Stimulated activated CD8-positive, alpha-beta memory T cell treated with anti-CD3 and anti-CD28 coated beads, Interleukin-12 subunit alpha, Interleukin-12 subunit beta, amount 100 ng/mL, for 4 hours (primary cell): Measurements from ENCODE around the gene HDAC11.

Experiments used
- DNase-seq: peaks from one replicate; pipeline ENCODE4 v3.0.0-alpha.2; 2020; ENCODE audit warnings: low read depth

The HDAC11 gene

DNA sequence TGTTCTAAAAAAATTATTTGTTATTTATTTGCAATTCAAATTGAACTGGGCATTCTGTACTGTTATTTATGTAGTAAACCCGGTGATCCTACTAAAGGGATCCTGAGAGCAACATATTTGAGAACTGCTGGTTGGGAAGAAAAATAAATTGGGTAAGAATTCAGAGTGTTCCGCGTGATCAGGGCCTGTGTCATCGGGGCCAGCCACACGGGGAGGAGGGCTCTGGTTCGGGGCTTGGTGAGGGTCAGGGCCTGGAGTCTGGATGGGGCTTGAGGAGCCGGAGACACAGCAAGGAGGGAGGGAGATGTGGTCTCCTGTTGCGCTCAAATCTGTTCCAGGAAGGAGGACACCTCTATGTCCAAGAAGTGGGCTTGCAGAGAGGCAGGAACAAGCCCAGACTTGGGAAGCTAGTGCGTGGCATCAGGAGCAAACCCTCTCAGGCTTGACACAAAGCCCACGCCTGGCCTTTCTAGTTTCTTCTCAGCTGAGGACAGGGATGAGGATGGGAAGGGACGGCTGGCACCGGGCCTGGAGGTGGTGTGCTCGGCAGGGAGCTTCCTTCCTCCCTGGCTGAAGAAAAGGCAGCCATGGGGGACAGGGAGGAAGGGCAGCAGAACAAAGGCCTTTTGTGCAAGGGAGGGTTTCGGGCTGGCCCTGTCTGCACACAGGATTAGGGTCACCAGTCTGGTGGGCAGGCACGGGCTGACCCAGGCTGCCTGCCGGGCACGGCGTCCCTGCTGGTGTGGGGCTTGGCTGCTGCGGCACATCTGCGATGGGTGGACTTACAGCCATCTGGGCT, 45.9 kb downstream of the HDAC11 start:
- DNase-seq: no peak

- no peak for DNase-seq
These were observed 46.5 kb downstream of the HDAC11 start for GRCh38 chr3:13526626-13526949.

DNA sequence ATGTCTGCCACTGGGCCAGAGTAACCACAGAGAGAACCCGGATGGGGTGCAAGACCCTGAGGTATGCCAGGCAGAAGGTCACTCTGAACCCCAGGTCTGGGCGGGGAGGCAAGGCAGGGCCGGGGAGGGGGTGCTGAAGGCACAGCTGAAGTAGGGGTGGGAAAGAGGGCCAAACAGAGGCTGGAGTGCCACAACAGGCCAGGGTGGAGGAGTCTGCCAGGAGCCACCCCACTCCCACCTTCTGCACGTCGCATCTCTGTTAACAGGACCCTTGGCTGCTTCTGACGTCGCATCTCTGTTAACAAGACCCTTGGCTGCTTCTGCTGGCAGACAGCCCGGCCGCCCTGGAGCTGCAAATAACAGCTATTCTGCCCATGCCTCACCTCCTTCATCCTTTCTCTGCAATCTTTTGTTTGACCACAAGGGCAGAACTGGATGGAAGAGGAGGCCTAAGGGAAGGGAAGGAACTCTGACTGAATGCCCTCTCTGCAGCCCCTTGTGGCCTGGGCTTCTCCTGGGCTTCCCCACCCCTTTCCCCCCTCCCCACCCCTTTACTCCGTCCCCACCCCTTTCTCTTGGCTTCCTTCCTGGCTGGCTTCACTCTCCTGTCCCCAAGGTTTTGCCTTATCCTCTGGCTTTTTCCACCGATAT, 48.2 kb downstream of the HDAC11 start:
- no peak for DNase-seq

GRCh38 chr3:13529196-13530112, 49.3 kb downstream of the HDAC11 start:
- no peak for DNase-seq

DNA sequence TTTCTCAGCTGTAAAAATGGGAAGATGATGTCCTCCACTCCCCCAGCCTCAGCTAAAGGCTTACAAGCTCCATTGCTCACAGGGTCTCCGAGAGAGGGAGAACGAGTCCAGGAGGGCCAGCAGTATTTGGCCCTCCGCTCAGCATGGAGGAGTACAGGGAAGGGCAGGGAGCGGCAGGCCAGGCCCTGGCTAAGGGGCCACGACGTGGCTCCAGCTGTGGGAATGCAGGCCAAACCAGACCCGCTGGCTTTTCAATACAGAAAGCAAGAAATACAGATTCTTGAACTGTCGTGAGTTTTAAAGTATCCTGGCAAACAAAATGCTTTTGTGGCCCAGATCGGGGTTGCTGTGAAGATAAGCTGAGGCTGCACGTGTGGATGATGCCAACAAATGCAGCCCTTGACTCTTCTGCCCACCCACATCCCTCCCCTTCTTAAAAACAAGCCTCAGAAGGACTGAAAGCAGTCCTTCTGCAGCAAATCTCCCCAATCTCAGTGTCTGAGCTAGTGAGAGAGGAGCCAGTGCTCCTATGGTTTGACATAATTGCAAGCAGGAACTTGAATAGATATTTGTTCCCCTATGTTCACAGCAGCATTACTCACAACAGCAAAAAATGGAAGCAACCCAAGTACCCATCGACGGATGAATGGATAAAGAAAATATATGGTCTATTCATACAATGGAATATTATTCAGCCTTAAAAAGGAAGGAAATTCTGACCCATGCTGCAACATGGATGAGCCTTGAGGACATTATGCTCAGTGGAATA, 50.3 kb downstream of the HDAC11 start:
- no peak for DNase-seq

GRCh38 chr3:13532085-13532484, 52.0 kb downstream of the HDAC11 start:
- no peak for DNase-seq

- DNase-seq: no peak
These were observed 52.5 kb downstream of the HDAC11 start for GRCh38 chr3:13532631-13533030.

DNA sequence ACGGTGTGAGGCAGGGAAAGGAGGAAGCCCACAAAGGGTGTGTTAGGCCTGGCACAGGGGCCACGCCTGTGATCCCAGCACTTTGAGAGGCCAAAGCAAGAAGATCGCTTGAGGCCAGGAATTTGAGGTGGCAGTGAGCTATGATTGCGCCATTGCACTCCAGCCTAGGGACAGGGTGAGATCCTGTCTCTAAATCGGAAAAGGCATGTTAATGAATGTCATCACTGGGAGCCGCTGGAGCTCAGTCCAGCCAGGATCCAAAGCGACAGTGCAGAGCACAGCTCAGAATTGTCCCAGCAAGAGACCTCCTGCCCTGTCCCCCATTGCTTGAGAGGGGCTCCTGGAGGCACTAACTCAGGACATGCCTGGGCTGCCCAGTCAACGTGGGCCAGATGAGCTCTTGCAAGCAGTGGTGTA, 53.8 kb downstream of the HDAC11 start:
- no peak for DNase-seq

DNA sequence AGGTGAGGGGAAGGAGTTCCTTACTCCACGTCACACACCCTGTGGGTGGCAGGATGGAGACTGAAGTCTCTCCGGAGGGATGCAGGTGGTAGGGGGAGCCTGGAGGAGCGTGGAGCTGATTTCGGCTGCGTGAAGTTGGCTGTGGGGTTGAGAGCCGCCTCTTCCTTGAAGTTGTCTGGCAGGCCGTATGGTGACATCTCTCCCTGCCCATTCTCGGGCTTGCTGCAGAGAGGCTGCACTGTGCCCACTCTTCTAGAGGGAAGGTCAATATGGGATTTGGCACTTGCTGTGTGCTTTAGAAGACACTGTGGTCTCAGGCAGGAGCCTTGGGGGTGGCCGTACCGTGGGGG, 55.4 kb downstream of the HDAC11 start:
- DNase-seq: no peak

DNA sequence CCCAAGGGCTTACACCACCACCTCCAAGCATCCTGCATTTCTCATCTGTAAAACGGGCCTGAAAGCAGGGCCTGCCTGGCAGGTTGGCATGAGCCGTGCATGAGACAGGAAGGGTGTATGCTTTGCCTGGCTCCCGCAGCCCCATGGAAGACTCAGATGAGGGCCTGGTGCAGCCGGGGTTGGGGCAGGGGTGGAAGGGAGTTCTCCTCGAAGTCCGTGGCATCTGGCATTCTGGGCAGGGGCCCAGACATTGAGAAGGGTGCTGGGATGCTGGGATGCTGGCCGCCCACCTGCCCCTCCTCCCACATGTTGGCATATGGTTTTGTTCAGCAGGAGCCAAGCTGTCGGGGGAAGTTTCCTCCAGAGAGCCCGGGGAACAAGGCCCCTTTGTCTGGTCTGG, 55.8 kb downstream of the HDAC11 start:
- no peak for DNase-seq

DNA sequence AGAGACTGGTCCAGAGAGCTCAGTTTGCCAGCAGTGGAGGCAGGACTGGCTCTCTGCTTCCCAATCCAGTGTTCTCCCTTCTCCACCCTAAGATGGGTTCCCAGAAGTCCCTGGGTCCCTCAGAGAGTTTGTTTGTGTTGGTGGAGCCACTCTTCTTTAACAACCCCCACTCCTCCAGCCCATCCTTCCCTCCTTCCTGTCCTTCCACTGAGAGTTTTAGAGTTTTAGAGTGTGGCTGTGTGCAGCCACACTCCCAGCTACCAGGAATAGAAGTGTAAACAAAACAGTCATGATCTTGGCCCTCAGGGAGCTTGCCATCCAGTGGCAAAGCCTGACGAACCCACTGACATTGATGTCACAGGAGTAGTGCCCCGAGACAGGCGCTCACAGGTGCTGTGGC, 56.3 kb downstream of the HDAC11 start:
- DNase-seq: no peak

- DNase-seq: no peak
These were observed 56.7 kb downstream of the HDAC11 start for GRCh38 chr3:13536832-13537231.

DNA sequence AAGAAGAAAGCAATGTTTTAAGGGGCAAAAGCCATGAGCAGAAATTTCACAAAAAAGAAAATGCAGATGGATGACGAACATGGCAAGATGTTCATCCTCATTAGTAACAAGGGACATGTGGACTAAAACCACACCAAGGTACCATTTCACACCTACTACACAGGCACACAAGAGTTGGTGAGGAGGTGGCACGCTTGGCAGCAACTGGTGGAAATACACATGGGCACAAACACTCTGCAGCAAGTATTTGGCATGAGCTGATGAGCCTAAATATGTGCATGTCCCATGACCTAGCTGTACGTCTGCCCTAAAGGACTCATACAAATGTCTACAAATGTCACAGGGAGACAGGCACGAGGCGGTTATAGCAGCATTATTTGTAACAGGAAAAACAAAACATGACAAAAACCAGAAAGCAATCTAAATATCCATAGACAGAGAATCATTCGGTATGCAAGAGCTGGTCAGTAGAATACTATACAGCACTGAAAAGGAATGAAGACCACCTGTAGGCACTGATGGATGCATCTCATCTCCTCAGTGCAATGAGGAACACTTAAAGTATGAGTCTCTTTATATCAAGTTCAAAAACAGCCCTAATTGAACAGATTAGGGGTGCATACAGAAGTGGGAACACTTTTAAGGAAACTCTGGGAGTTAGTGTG, 57.3 kb downstream of the HDAC11 start:
- no peak for DNase-seq

DNA sequence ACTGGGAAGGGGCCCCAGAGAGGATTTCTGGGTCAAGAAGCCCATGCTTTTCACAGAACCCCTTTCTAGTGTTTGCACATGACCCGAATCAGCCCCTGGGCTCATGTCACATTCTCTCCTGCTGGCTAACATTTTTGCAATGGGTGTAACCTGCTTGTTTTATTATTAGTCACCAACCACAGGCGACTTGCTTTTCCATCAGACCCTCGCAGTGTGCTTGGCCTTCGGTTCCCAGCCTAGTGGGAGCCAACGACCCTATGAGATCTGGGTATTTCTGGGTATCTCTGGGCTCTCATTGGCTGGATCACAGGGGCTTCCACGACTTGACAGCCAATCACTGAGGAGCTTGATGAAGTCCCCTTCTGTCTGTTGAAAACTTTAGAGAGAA, 57.8 kb downstream of the HDAC11 start:
- no peak for DNase-seq

DNA sequence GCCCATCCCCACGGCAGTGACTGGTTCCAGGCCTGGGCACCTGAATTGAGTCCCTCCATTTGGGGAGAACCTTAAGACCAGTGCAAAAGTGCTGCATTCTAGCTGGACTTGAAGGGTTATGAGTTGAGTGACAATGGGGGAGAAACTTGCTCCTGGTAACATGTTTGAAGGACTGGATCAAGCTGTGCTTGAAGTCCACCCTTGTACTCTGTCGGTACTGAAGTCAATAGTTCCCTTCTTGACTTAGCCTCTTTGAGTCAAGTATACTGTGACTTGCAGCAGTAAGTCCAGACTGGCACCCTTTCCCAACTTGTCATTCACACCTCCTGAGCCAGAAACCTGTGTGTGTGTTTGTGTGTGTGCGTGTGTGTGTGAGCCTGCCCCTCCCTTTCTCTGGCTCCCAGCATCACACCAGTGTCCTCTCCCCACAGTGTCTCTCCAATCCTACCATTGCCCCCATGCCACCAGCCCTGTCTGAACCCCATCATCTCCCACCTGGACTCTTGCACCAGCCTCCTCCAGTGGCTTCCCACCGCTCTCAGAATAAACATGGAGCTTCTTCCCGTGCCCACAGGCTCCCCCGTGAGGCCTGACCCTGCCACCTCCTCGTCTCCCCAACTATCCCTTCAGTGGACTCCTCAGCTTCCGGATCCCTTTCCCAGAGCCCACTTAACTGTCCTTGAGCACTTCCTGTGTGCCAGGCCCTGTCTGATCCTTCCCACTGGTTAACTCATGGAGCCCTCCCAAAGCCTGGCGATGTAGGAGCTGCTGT, 58.6 kb downstream of the HDAC11 start:
- no peak for DNase-seq

DNA sequence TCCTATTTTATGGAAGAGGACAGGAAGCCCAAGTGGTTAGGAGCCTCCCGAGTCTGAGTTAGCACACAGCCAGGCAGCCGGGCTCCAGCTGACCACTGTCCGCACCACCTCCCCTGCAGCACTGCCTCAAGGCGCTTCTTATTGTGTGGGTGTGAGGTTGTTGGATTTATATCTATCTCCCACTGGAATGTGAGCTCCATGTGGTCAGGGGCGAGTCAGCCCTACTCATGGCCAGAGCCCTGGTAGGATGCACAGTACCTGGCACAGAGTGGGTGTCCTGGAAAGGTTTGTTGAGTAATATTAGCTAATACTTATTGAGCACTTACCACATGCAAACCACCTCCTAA, 59.2 kb downstream of the HDAC11 start:
- DNase-seq: no peak

GRCh38 chr3:13539671-13540070, 59.6 kb downstream of the HDAC11 start:
- DNase-seq: no peak

GRCh38 chr3:13540297-13540995, 60.3 kb downstream of the HDAC11 start:
- no peak for DNase-seq

GRCh38 chr3:13541691-13542090, 61.6 kb downstream of the HDAC11 start:
- DNase-seq: no peak

DNA sequence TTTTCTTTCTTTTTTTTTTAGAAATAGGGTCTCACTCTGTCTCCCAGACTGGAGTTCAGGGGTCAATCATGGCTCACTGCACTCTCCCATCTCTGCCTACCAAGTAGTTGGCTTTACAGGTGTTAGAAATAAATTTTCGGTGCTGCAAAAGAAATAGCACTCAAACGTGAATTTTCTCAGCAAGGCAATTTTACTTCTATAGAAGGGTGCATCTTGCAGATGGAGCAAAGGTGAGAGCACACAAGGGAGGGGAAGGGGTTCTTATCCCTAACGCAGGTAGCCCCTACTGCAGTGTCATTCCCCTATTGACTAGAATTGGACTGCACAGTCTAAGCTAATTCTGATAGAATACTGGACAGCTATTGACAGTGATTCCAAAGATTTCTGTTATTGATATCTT, 62.0 kb downstream of the HDAC11 start:
- DNase-seq: no peak
